Stimulated activated CD8-positive, alpha-beta memory T cell treated with anti-CD3 and anti-CD28 coated beads, Interleukin-15, amount 100 ng/mL, for 48 hours (primary cell): Measurements from ENCODE around the gene EVL.

Experiments
- DNase-seq, 2 donors: peaks; one replicate each; pipeline ENCODE4 v3.0.0-alpha.2; 2020; ENCODE audit warnings: low read depth in 2 of 2

The EVL gene

GRCh38 chr14:100128688-100129087 lies 63.5 kb downstream of the EVL start:
- no peak for DNase-seq

DNA sequence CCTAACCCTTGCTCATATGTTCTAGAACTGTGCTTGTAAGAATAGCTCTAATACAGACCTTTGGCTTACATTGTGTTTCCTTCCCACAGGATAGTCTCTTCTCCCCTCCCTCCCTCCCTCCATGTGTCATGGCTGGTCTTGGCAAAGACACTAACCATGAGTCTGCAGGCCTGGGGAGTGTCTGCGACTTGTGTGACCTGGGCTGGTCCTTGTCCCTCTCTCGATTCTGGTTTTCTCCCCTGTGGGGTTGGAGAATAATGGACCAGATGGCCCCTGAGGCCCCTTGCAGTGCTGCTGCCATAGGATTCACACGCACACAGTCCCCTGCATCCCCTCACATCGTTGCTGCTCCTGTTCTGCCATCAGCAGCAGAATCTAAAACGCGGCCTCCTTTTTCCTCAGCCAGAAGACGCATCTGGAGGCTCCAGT lies 64.0 kb downstream of the EVL start:
- no peak for DNase-seq

DNA sequence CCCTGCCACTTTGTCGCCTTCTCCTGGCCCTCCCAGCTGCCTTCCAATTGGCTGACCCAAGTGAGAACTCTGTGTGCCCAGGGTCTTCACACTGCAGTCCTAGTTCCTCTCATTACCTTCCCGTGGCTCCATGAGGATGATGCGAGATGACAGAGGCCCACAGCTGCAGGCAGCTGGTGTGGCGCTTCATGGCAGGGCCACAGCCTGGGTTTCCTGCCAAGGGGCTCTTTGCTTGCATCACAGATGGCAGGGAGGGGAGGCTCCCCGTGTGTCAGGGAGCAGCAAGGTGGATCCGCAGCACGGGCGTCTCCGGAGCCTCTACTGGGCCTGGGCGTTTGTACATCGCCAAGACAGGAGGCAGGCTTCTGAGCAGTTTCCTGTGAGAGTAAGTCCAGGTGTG lies 65.3 kb downstream of the EVL start:
- DNase-seq, result no peak

DNA sequence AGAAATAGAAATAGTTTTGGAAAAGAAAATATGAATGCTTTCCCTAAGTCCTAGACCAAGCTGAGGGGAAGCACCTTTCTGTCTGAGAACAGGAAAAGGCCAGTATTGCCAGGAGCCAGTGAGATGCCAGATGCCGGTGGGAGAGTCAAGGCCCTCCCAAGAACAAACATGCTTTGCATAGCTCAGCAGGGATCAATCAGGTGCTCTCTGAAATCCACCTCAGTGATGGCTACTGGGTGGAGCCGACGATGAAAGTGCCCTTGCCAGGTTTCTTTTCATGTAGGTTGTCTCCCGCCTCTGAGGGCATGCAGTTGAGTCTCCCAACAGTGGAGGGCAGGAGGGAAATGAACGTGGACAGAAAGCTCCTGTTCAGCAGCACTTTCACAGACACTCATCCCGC lies 66.0 kb downstream of the EVL start:
- DNase-seq, result no peak

- DNase-seq, result no peak
Observed at GRCh38 chr14:100132161-100132902, 67.1 kb downstream of the EVL start.

DNA sequence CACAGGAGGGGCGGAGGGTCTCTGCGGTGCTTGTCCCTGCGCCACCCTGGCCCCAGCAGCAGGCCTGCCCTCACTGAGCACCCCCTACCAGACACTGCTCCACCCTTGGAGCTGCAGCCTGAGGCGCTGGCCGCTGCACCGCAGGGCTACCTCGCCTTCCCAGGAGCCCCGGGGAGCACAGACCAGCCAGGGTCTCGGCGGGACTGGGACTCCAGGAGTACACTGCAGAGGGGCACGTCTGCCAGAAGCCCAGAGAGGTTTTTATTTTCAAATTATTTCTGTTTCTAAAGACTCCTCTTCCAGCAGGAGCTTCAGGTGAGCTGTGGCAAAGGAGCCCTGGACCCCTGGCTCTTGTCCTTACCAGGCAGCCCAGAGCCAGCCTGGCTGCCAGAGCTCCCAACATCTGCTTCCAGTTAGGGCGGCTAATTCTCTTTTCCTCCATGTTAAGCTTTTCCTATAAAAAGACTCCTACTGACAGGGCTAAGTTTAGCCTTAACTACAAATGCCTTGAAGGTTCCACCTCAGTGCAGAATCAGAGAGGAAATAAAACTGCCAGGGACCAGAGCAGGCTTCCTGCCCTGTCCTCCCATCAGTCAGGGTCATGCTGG lies 67.8 kb downstream of the EVL start:
- no peak for DNase-seq

- DNase-seq, result no peak
Observed at GRCh38 chr14:100134586-100134985, 69.4 kb downstream of the EVL start.

DNA sequence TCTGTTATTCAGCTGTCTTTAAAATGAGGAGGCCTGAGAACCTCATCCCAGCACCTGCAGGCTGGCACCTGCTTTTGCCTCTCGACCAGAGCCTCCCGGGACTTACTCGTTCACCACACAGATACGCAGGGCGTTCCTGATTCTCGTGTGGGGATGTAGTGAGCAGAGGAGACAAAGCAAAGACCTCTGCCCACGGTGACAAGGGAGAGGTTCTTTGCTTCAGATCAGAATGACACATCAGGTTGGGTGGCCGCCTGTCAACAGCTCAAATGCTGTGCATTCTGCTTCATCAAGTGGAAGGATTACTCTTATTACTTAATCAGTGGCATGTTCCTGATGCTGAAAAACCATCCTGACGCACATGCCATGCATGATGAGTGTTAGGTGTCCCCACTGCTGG lies 69.9 kb downstream of the EVL start:
- no peak for DNase-seq

- no peak for DNase-seq
Observed at GRCh38 chr14:100135784-100136183, 70.6 kb downstream of the EVL start.

DNA sequence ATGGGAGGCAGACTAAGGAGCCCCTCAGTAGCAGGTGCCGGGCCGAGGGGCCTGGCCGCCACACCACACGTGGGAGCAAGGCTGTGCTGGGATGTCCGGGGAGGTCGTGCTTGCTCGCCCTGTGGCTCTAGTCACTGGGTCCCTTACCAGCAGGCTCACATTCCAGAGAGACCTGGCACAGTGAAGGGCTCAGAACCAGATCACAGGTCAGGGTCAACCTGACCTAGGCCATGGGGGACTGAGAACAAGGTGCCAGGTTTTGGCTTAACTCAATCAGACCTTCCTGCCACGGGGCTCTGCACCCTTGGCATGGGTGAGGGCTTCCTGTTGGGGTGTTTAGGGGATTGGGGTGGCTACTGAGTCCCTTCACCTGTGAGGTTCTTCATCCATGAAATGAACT lies 72.0 kb downstream of the EVL start:
- no peak for DNase-seq

DNA sequence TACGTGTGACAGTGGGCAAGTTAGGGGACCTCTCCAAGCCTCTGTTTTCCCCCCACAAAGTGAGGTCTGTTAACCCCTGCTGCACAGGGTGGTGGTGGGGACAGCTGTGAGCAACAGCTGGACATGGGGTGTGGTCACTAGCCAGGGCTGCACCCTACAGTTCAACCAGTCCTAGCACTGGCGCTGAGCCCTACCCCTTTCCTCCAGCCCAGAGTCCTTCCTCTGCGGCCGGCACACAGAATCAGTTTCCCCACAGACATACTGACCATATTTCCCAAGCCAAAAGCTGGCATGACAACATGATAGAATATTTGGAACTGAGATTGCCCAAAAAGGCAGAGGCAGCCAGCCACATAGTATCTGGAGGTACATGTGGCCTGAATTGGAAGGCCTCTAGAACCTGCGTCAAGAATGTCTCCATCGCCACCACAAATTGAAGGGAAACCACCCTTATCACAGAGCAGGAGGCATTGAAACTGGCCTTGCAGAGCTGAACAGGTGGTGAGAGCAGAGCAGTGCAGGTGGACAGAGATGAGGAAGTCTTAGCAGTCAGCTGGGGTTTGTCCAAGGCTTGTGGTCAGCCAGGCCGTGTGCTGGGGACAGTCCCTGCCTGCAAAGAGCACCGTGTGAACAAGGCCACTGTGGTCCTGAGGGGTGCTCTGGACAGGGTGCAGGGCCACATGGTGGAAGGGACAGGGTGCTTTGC lies 73.0 kb downstream of the EVL start:
- DNase-seq, result no peak

DNA sequence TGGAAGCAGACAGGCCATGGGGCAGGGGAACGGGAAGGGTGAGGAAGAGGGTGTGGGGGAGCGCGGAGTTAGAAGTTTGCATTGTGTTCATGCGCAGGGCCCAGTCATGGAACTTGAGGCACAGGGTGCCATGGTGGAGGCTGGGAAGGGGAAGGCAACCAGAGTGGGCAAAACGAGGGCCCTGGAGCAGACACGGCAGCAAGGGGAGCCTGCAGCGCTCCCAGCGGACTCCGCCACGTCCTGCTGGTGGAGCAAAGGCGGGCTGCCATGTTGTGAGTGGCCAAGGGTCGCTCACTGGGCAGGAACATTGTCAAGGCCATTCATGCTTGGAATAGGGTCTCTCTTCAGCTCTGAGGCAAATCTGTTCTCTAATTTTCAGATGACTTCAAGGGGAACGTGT lies 73.7 kb downstream of the EVL start:
- DNase-seq, result no peak

- no peak for DNase-seq
Observed at GRCh38 chr14:100140452-100141078, 75.3 kb downstream of the EVL start.

GRCh38 chr14:100141098-100141497 lies 75.9 kb downstream of the EVL start:
- DNase-seq, result no peak

- no peak for DNase-seq
Observed at GRCh38 chr14:100142073-100143040, 77.1 kb downstream of the EVL start.

GRCh38 chr14:100143523-100143922 lies 78.3 kb downstream of the EVL start:
- no peak for DNase-seq

GRCh38 chr14:100143934-100144333 lies 78.7 kb downstream of the EVL start:
- no peak for DNase-seq

DNA sequence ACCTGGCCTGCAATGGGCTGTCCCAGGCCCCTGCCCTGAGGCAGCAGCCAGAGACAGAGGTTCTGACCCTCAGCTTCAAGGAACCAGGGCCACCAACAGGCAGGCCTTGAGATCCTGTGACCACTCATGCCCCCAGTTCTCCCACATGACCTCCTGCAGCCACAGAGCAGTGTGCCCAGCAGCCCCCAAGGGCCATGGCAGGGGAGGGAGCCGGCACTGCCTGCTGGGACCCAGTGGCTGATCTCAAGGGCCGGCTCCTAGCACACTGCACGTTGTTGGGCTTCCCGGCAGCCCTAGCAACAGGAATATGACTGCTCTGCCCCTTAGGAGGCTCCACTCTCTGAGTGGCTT lies 79.4 kb downstream of the EVL start:
- no peak for DNase-seq

- no peak for DNase-seq
Observed at GRCh38 chr14:100144996-100145646, 79.9 kb downstream of the EVL start.

GRCh38 chr14:100145682-100146464 lies 80.7 kb downstream of the EVL start:
- no peak for DNase-seq
